Measurements from ENCODE around the gene ATP11A.

GRCh38 chr13:112796190-112796915, 106.5 kb downstream of the ATP11A start:
- TF ChIP-seq GABPB1 (CRISPR knock-in tag; IDR thresholded peaks at IDR 0.05) (no peak), CTCF (IDR thresholded peaks at IDR 0.05 in 2 of 3, conservative IDR thresholded peaks at IDR 0.05 in 1 of 3; ENCODE audit: insufficient read depth in 2 of 3, low read depth in 1 of 3, low read length in 3 of 3) (no peak)
